H1 (cell line): ENCODE results near the gene FAM9C. TPM values are rescaled to one million over a fixed set of nuclear protein-coding genes. Genes with fewer than 3 reads are reported as not detected.
A peak's percentile ranks its signal among the peaks of the same experiment; 100 is the strongest.

Experiments used
- CTCF ChIA-PET: fragments of 300-600 bp; sonication (Branson Sonifier 250); formaldehyde crosslinking; loops from one replicate; lab custom pipeline; 2021; ENCODE audit not compliant: partially characterized antibody; lab: Charles Lee
- POLR2A ChIA-PET: fragments of 300-600 bp; sonication (Branson Sonifier 250); formaldehyde crosslinking; loops from one replicate; lab custom pipeline; 2021; ENCODE audit warnings: inconsistent platforms; ENCODE audit not compliant: partially characterized antibody; lab: Charles Lee
- DNase-seq, 2 experiments: peaks; one replicate each; pipeline versions ENCODE4 v3.0.0 to v3.0.0-alpha.2; 2010 to 2022; ENCODE audit warnings: low spot score in 2 of 2, low read depth in 1 of 2, mixed read lengths in 1 of 2
- FAIRE-seq: peaks from 2 replicates; lab custom pipeline; 2011; peaks lifted over from hg19 to GRCh38; lab: Jason Lieb, UNC
- H2AFZ ChIP-seq: 2 replicates; pipeline ENCODE4 v1.8.1; 2012; ENCODE audit warnings: low read length, inconsistent platforms
- H2AK5ac ChIP-seq: 2 replicates; pipeline ENCODE4 v1.6.1; 2013; ENCODE audit warnings: low read depth, low read length
- H2BK120ac ChIP-seq: replicated peaks from 2 replicates; pipeline ENCODE3; 2013; ENCODE audit warnings: low read depth, low read length, inconsistent platforms
- H2BK12ac ChIP-seq: 2 replicates; pipeline ENCODE4 v1.6.1; 2013; ENCODE audit warnings: low read depth, low read length
- H2BK15ac ChIP-seq: 2 replicates; pipeline ENCODE4 v1.6.1; 2013; ENCODE audit warnings: low read length
- H2BK20ac ChIP-seq: 2 replicates; pipeline ENCODE4 v1.6.1; 2013; ENCODE audit warnings: low read length
- H2BK5ac ChIP-seq: 2 replicates; pipeline ENCODE4 v1.6.1; 2013; ENCODE audit warnings: low read depth, low read length
- H3K14ac ChIP-seq: 2 replicates; pipeline ENCODE4 v1.6.1; 2013; ENCODE audit warnings: inconsistent platforms; ENCODE audit not compliant: insufficient read length
- H3K18ac ChIP-seq: 2 replicates; pipeline ENCODE4 v1.6.1; 2013; ENCODE audit warnings: low read length; ENCODE audit errors: extremely low read depth
- H3K23ac ChIP-seq: 2 replicates; pipeline ENCODE4 v1.6.1; 2013; ENCODE audit warnings: inconsistent platforms; ENCODE audit not compliant: insufficient read length
- H3K23me2 ChIP-seq: 2 replicates; pipeline ENCODE4 v1.6.1; 2013; ENCODE audit warnings: low read depth, low read length
- H3K27ac ChIP-seq: 2 replicates; pipeline ENCODE4 v1.6.1; 2011; ENCODE audit warnings: low read depth, low read length, inconsistent platforms
- H3K27me3 ChIP-seq, 4 experiments: replicated peaks in 1 of 4; 1 replicate in 1 of 4; 2 replicates in 3 of 4; pipeline versions ENCODE4 v1.6.1 to v1.8.1; 2011 to 2013; ENCODE audit warnings: low read length in 3 of 4, mild to moderate bottlenecking in 3 of 4, inconsistent platforms in 2 of 4, mixed read lengths in 2 of 4, moderate library complexity in 1 of 4; ENCODE audit not compliant: control insufficient read depth in 3 of 4, insufficient read depth in 3 of 4; ENCODE audit errors: extremely low read depth in 1 of 4
- H3K36me3 ChIP-seq, 4 experiments: 2 replicates each; pipeline versions ENCODE4 v1.6.1 to v1.8.1; 2011 to 2013; ENCODE audit warnings: mild to moderate bottlenecking in 4 of 4, low read length in 3 of 4, moderate library complexity in 2 of 4, control low read depth in 1 of 4, inconsistent platforms in 1 of 4; ENCODE audit not compliant: insufficient read depth in 4 of 4, control insufficient read depth in 2 of 4
- H3K4ac ChIP-seq: replicated peaks from 2 replicates; pipeline ENCODE3; 2013; ENCODE audit warnings: low read length, low read depth, mixed read lengths, inconsistent platforms; ENCODE audit not compliant: insufficient read length
- H3K4me1 ChIP-seq, 4 experiments: replicated peaks in 1 of 4; 1 replicate in 1 of 4; 2 replicates in 3 of 4; pipeline versions ENCODE4 v1.6.1 to v1.8.1; 2011 to 2013; ENCODE audit warnings: low read length in 3 of 4, inconsistent platforms in 2 of 4, mixed read lengths in 1 of 4; ENCODE audit not compliant: insufficient read depth in 4 of 4, control insufficient read depth in 3 of 4
- H3K4me2 ChIP-seq, 2 experiments: 2 replicates each; pipeline versions ENCODE4 v1.6.1 to v1.8.1; 2011 to 2013; ENCODE audit warnings: low read depth in 2 of 2, low read length in 2 of 2, control low read depth in 1 of 2, inconsistent platforms in 1 of 2, mild to moderate bottlenecking in 1 of 2; ENCODE audit not compliant: insufficient read depth in 1 of 2
- H3K4me3 ChIP-seq, 4 experiments: fragments of 200-600, 300-600 bp in 1 of 4; sonication (generic), shearing (Covaris generic), sonication (Bioruptor Twin) in 1 of 4; 2 replicates each; pipeline versions ENCODE4 v1.5.1 to v1.8.1; 2011 to 2016; ENCODE audit warnings: low read length in 4 of 4, low read depth in 3 of 4, control low read depth in 2 of 4, inconsistent platforms in 2 of 4, mild to moderate bottlenecking in 2 of 4, mixed read lengths in 1 of 4, moderate library complexity in 1 of 4; ENCODE audit not compliant: insufficient read depth in 2 of 4; ENCODE audit errors: extremely low read depth in 1 of 4
- H3K56ac ChIP-seq: replicated peaks from 2 replicates; pipeline ENCODE3; 2013; ENCODE audit warnings: low read depth, mild to moderate bottlenecking, mixed read lengths, low read length, inconsistent platforms; ENCODE audit not compliant: insufficient read length
- H3K79me1 ChIP-seq: 2 replicates; pipeline ENCODE4 v1.6.1; 2013; ENCODE audit warnings: low read depth, low read length, control low read depth
- H3K79me2 ChIP-seq, 2 experiments: 2 replicates each; pipeline versions ENCODE4 v1.6.1 to v1.8.1; 2012 to 2013; ENCODE audit warnings: low read length in 2 of 2, mild to moderate bottlenecking in 2 of 2, inconsistent platforms in 1 of 2; ENCODE audit not compliant: insufficient read depth in 2 of 2, control insufficient read depth in 1 of 2
- H3K9ac ChIP-seq, 4 experiments: replicated peaks in 1 of 4; 1 replicate in 1 of 4; 2 replicates in 3 of 4; pipeline versions ENCODE4 v1.6.1 to v1.8.1; 2011 to 2013; ENCODE audit warnings: low read depth in 3 of 4, low read length in 3 of 4, control low read depth in 2 of 4, mild to moderate bottlenecking in 2 of 4, moderate library complexity in 2 of 4, inconsistent platforms in 1 of 4; ENCODE audit errors: extremely low read depth in 1 of 4
- H3K9me3 ChIP-seq, 2 experiments: 2 replicates each; pipeline versions ENCODE4 v1.6.1 to v1.8.1; 2012 to 2013; ENCODE audit warnings: mild to moderate bottlenecking in 2 of 2, moderate library complexity in 2 of 2, control low read depth in 1 of 2, inconsistent platforms in 1 of 2, low read depth in 1 of 2, low read length in 1 of 2, mixed read lengths in 1 of 2; ENCODE audit not compliant: insufficient read depth in 2 of 2
- H4K20me1 ChIP-seq, 2 experiments: replicated peaks in 1 of 2; 2 replicates each; pipeline versions ENCODE3 to v1.8.1; 2011 to 2013; ENCODE audit warnings: inconsistent platforms in 2 of 2, low read length in 2 of 2, mild to moderate bottlenecking in 1 of 2; ENCODE audit not compliant: insufficient read depth in 2 of 2, control insufficient read depth in 1 of 2
- H4K5ac ChIP-seq: 2 replicates; pipeline ENCODE4 v1.6.1; 2013; ENCODE audit warnings: low read length, low read depth, mixed read lengths, inconsistent platforms; ENCODE audit not compliant: insufficient read length
- H4K8ac ChIP-seq: 2 replicates; pipeline ENCODE4 v1.8.0; 2013; ENCODE audit warnings: mild to moderate bottlenecking, moderate library complexity, low read length, inconsistent platforms; ENCODE audit not compliant: insufficient read depth; ENCODE audit errors: extremely low read depth
- H4K91ac ChIP-seq: replicated peaks from 2 replicates; pipeline ENCODE3; 2013; ENCODE audit warnings: low read length, mixed read lengths, inconsistent platforms; ENCODE audit not compliant: insufficient read length
- SIX5 ChIP-seq: IDR thresholded peaks from 2 replicates; pipeline ENCODE4 v1.6.1; 2011; ENCODE audit warnings: mild to moderate bottlenecking, low read depth, low read length
- TAF1 ChIP-seq: IDR thresholded peaks from 2 replicates; pipeline ENCODE4 v1.6.1; 2011; ENCODE audit warnings: mild to moderate bottlenecking, low read depth, low read length
- WGBS, 2 experiments: shearing (Covaris generic) in 1 of 2; methylation state at CpG; one replicate each; pipeline versions ENCODE4 v1.1.6 to v1.1.7; 2013 to 2015; ENCODE audit warnings: low lambda C conversion rate in 2 of 2, mixed read lengths in 2 of 2, inconsistent platforms in 1 of 2, low coverage in 1 of 2, missing lambda C conversion rate in 1 of 2; ENCODE audit not compliant: insufficient replicate concordance in 2 of 2, insufficient coverage in 1 of 2, insufficient read length in 1 of 2; ENCODE audit errors: extremely low coverage in 1 of 2, missing lambda C conversion rate in 1 of 2; 5-methylcytosine and 5-hydroxymethylcytosine counted together
- polyA plus RNA-seq, 7 experiments: library from polyadenylated mRNA; depleted of rRNA in 3 of 7; stranded (reverse) in 5 of 7; unstranded in 2 of 7; fragments of >200 nt in 5 of 7; fragments of 200-250 nt in 2 of 7; gene quantifications; 1 replicate in 5 of 7; 2 replicates in 1 of 7; 4 replicates in 1 of 7; pipeline versions ENCODE4 v1.2.1 to v1.2.3, GENCODE V29; 2011 to 2013; ENCODE audit warnings: missing spikeins in 2 of 7, mixed read lengths in 2 of 7
- total RNA-seq: library from RNA; stranded (reverse); fragmentation: NEBNext Ultra II Directional; extraction: Animal tissue kit (Norgen Biotek cat#: 25700); gene quantifications from 2 replicates; pipeline ENCODE4 v1.2.1, GENCODE V29; 2021

Gene FAM9C
- total and polyA plus RNA-seq, 2 of the 8 experiments (the other 6 are each of a cell fraction or from before 2014, with no cell fraction given), result not detected

DNA sequence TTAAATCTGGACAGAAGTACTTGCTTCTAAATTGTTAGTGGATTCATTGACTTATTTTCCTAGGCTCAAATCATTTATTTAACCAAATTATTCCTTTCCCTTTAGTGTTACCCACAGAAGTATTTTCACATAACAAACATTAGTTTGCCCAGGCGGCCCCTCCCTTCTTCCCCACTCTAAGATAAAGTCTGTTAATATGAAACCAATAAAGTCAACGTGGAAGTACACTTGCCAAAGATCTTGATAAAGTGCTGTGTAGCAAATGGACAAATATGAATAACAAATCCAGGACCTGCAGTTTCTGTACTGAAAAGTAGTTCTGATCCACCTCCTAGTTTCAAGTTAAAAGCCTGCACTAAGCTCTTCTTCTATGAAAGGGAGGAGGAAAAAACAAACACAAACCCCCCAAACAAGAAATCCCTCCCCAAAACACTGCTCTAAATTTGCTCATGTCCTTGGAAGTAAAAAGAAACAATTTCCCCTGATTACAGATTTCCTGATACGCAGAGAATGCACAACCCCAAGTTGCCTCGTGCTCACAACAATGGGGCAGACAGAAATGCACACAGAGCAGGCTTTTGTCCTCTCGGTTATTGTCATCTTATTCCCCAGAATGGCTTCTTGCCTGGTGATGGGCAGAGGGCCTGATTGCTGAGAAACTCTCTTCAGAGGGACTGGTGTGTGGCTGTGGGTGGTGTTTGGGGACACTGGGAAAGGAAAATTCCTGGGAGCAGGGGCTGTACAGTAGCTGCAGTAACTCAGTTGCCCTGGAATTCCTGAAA, 46.3 kb downstream of the FAM9C start:
- H2BK20ac ChIP-seq, result no peak overlapping the region
- no peak overlapping the region for H3K27ac ChIP-seq
- DNase-seq (no peak), FAIRE-seq (no peak)
- no peak overlapping the region for H2AK5ac ChIP-seq
- no peaks in the 10 kb centered on the region for H3K79me2 ChIP-seq
- H3K27me3 ChIP-seq, result no peaks in the 10 kb centered on the region
- no peaks in the 10 kb centered on the region for H3K23me2 ChIP-seq
- no peak overlapping the region for H3K9ac ChIP-seq
- peaks cover 0 to 7% (median 0%) of the 10 kb centered on the region in 4 experiments; a peak in 3 of 7 replicates for H3K4me1 ChIP-seq
- no peak overlapping the region for H3K14ac ChIP-seq
- WGBS, 2 experiments, result 32% methylated on average over 5 of the region's 5 CpGs; no CpG with 5 or more reads in 1 of the 2 experiments
- no peaks in the 10 kb centered on the region for H3K79me1 ChIP-seq
- no peaks in the 10 kb centered on the region for H4K20me1 ChIP-seq
- H3K23ac ChIP-seq, result no peak overlapping the region
- H2BK12ac ChIP-seq, result no peak overlapping the region; the same call in 1 of the 2 replicates
- CTCF ChIA-PET, result interaction anchor here (0.5 to 1.4 kb wide), 3 partner anchors 51 to 1184 kb away, joined by 3 to 4 read pairs (median 3); no protein-coding TSS in a partner anchor
- no peak overlapping the region for H4K91ac ChIP-seq
- H3K4me3 ChIP-seq, result no peak overlapping the region
- H4K5ac ChIP-seq, result no peak overlapping the region
- no peak overlapping the region for H2BK5ac ChIP-seq
- TF ChIP-seq SIX5 (no peak), TAF1 (no peak)
- no peaks in the 10 kb centered on the region for H3K36me3 ChIP-seq
- H2AFZ ChIP-seq, result peak overlapping the region; percentile 73; the same call in 1 of the 2 replicates
- H4K8ac ChIP-seq, result no peak overlapping the region
- H2BK15ac ChIP-seq, result no peak overlapping the region
- H2BK120ac ChIP-seq, result peak overlapping the region; percentile 43
- H3K4ac ChIP-seq, result no peak overlapping the region
- H3K4me2 ChIP-seq, result no peak overlapping the region
- H3K9me3 ChIP-seq, result no peaks in the 10 kb centered on the region
- H3K56ac ChIP-seq, result no peak overlapping the region
- H3K18ac ChIP-seq, result no peak overlapping the region; the same call in 1 of the 2 replicates
- POLR2A ChIA-PET, result interaction anchor here (2.0 to 3.7 kb wide), 2 partner anchors 19 to 20 kb away, joined by 5 to 10 read pairs; no protein-coding TSS in a partner anchor
